ENCODE results near the gene TSHZ3.

The TSHZ3 gene

DNA sequence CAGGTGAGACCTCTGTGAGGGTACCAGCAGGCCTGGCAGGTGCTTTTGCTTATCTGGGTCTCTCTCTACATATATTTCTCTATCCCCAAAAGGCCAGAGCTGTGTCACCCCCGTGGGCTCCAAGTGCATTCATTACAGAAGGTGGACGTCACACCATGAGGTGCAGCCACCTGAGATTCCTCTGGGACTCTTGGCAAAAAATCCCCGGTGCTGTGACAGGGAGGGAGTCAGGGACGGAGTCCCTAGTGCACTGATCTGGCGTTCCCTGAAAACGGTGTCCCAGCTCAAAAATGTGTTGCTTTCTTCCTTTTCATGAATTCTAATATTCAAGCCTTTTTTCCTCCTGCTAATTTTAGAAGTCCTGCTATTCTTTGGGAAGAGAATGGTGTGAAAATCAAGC lies 13.5 kb downstream of the TSHZ3 start:
- no peak overlapping the region for H3K4me3 ChIP-seq (ENCODE audit: low read length, poor library complexity, severe bottlenecking)
- H3K9me2 ChIP-seq (replicated peaks; ENCODE audit: low read depth, low read length): no peaks in the 10 kb centered on the region
- H3K9ac ChIP-seq (ENCODE audit: low read depth, low read length, poor library complexity, severe bottlenecking): no peak overlapping the region
- H4K20me1 ChIP-seq (ENCODE audit: insufficient read depth, low read length, poor library complexity, severe bottlenecking): peaks cover 9% of the 10 kb centered on the region
- H3F3A ChIP-seq (ENCODE audit: low read depth): no peaks in the 10 kb centered on the region
- H3K79me2 ChIP-seq (ENCODE audit: insufficient read depth, low read length): peaks cover 7% of the 10 kb centered on the region; the same call in 1 of the 2 replicates
- no peak overlapping the region for H2AFZ ChIP-seq (ENCODE audit: low read length)
- H3K27me3 ChIP-seq (ENCODE audit: insufficient read depth, low read length, poor library complexity, severe bottlenecking): no peaks in the 10 kb centered on the region
- no peak overlapping the region for H3K4me2 ChIP-seq (ENCODE audit: low read depth, low read length, poor library complexity, severe bottlenecking)
- no peaks in the 10 kb centered on the region for H3K36me3 ChIP-seq (ENCODE audit: insufficient read depth, low read length)
- H3K9me3 ChIP-seq (ENCODE audit: insufficient read depth, low read depth, low read length): no peaks in the 10 kb centered on the region; the same call in 1 of the 2 replicates
- TF ChIP-seq CTCF (conservative IDR thresholded peaks at IDR 0.05; ENCODE audit: low read length) (no peak), EZH2phosphoT487 (IDR thresholded peaks at IDR 0.05; ENCODE audit: borderline replicate concordance) (no peak)
- H3K4me1 ChIP-seq (ENCODE audit: insufficient read depth, low read length, poor library complexity, severe bottlenecking): peaks cover 6% of the 10 kb centered on the region

- Histone ChIP-seq H3K36me3 (ENCODE audit: insufficient read depth, low read length) (no peaks in the 10 kb centered on the region), H3K9me3 (ENCODE audit: insufficient read depth, low read depth, low read length) (no peaks in the 10 kb centered on the region; the same call in 1 of the 2 replicates), H3K4me3 (ENCODE audit: low read length, poor library complexity, severe bottlenecking) (no peak overlapping the region), H3K27me3 (ENCODE audit: insufficient read depth, low read length, poor library complexity, severe bottlenecking) (no peaks in the 10 kb centered on the region), H3K9me2 (replicated peaks; ENCODE audit: low read depth, low read length) (no peaks in the 10 kb centered on the region), H3K9ac (ENCODE audit: low read depth, low read length, poor library complexity, severe bottlenecking) (no peak overlapping the region), H3K4me1 (ENCODE audit: insufficient read depth, low read length, poor library complexity, severe bottlenecking) (peaks cover 6% of the 10 kb centered on the region), H4K20me1 (ENCODE audit: insufficient read depth, low read length, poor library complexity, severe bottlenecking) (peaks cover 9% of the 10 kb centered on the region), H3K79me2 (ENCODE audit: insufficient read depth, low read length) (peaks cover 7% of the 10 kb centered on the region; the same call in 1 of the 2 replicates), H3F3A (ENCODE audit: low read depth) (no peaks in the 10 kb centered on the region), H3K4me2 (ENCODE audit: low read depth, low read length, poor library complexity, severe bottlenecking) (no peak overlapping the region), H2AFZ (ENCODE audit: low read length) (no peak overlapping the region)
- TF ChIP-seq EZH2phosphoT487 (IDR thresholded peaks at IDR 0.05; ENCODE audit: borderline replicate concordance): no peak
- no peak for TF ChIP-seq CTCF (conservative IDR thresholded peaks at IDR 0.05; ENCODE audit: low read length)
Measured at GRCh38 chr19:31334849-31335624, 14.2 kb downstream of the TSHZ3 start.

- H3K4me1 ChIP-seq (ENCODE audit: insufficient read depth, low read length, poor library complexity, severe bottlenecking): peaks cover 2% of the 10 kb centered on the region
- no peaks in the 10 kb centered on the region for H3K36me3 ChIP-seq (ENCODE audit: insufficient read depth, low read length)
- no peak overlapping the region for H3K4me3 ChIP-seq (ENCODE audit: low read length, poor library complexity, severe bottlenecking)
- H3K79me2 ChIP-seq (ENCODE audit: insufficient read depth, low read length): peaks cover 4% of the 10 kb centered on the region; the same call in 1 of the 2 replicates
- TF ChIP-seq EZH2phosphoT487 (IDR thresholded peaks at IDR 0.05; ENCODE audit: borderline replicate concordance) (no peak), CTCF (conservative IDR thresholded peaks at IDR 0.05; ENCODE audit: low read length) (no peak)
- H3K9me2 ChIP-seq (replicated peaks; ENCODE audit: low read depth, low read length): no peaks in the 10 kb centered on the region
- no peaks in the 10 kb centered on the region for H3F3A ChIP-seq (ENCODE audit: low read depth)
- H2AFZ ChIP-seq (ENCODE audit: low read length): no peak overlapping the region
- no peaks in the 10 kb centered on the region; the same call in 1 of the 2 replicates for H3K9me3 ChIP-seq (ENCODE audit: insufficient read depth, low read depth, low read length)
- no peaks in the 10 kb centered on the region for H3K27me3 ChIP-seq (ENCODE audit: insufficient read depth, low read length, poor library complexity, severe bottlenecking)
- peaks cover 4% of the 10 kb centered on the region for H4K20me1 ChIP-seq (ENCODE audit: insufficient read depth, low read length, poor library complexity, severe bottlenecking)
- no peak overlapping the region for H3K4me2 ChIP-seq (ENCODE audit: low read depth, low read length, poor library complexity, severe bottlenecking)
- H3K9ac ChIP-seq (ENCODE audit: low read depth, low read length, poor library complexity, severe bottlenecking): no peak overlapping the region
Measured at GRCh38 chr19:31334101-31334848, 15.0 kb downstream of the TSHZ3 start.

Measured in Loucy (cell line).